HG03457 (cell line): Measurements from ENCODE around the gene CMTM7.
A peak's percentile ranks its signal among the peaks of the same experiment; 100 is the strongest.
"Not testable (repeated sequence)": the region's sequence is repeated elsewhere in the genome, so short reads cannot be mapped to it uniquely, and the experiment has no call there.

Experiments
- ATAC-seq: cut with Tn5 transposase; IDR thresholded peaks from one replicate; pipeline ENCODE4 v1.9.1; 2021; ENCODE audit warnings: moderate number of reproducible peaks; ENCODE audit not compliant: unreplicated experiment

Gene CMTM7

DNA sequence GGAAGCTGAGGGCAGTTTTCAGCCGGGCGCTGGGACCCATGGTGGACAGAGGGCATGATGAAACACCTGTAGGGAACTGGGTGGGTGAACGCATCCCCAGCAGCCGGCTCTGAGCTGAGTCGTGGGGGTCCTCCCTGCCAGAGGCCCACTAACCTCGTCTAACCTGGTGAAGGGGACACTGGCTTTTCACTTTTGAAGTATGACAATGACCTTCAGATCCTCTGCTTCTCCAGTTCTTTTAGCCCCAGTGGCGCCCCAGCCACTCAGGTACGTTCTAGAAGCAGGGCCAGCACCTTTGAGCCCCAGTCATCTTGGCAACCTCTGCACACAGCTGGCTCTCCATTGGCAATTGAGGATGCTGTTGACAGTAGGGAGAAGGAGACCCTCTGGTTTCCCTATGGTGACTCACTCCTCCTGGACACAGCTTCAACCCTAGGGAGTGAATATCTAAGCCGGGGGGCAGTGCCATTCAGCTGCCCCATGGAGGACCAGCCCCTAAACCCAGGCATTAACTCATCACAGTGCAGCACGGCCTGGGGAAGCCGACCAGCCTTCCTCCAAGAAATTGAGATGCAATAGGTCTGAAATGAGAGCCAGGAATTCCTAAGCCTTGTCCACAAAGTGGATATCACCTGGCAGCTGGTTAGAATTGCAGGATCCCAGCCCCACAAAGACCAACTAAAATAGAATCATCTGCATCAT, 64.9 kb downstream of the CMTM7 start:
- no peak for ATAC-seq

DNA sequence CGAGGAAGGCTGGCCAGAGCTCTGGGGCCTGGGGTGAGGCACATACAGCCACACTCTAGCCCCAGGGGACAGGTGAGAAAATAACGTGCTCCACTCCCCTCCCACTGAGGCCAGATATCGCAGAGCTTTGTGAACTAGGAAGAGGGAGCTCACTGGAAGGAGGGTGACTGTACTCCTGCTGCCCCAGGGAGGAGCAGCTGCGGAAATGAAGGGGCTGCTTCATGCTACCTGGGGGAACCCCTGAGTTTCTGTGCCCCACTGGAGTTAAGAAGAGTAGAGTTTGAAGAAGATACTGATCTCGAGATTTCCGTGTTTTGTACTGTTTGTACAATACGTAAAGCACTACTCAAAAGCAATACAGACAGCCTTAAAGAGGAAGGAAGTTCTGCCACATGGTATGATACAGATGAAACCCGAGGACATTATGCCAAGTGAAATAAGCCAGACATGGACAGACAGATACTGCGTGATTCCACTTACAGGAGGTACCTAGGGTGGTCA, 66.4 kb downstream of the CMTM7 start:
- no peak for ATAC-seq

DNA sequence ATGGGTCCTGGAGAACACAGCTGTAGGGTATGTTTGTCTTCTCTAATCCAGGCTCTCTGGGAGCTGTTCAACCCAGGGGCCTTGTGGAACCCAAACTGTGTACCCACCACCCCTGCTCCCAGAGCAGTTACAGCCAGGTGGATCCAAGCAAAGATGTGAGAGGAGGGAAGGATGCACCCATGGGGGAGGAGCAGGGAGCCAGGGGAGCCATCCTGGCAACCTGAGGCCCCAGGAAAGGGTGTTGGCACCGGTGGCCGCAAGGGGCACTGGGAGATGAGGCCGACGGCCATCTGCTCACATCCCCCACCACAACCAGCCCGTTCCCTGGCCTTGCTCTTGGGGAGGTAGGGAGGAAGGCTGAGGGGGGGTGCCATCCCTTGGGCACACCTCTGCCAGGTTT, 67.8 kb downstream of the CMTM7 start:
- no peak for ATAC-seq

DNA sequence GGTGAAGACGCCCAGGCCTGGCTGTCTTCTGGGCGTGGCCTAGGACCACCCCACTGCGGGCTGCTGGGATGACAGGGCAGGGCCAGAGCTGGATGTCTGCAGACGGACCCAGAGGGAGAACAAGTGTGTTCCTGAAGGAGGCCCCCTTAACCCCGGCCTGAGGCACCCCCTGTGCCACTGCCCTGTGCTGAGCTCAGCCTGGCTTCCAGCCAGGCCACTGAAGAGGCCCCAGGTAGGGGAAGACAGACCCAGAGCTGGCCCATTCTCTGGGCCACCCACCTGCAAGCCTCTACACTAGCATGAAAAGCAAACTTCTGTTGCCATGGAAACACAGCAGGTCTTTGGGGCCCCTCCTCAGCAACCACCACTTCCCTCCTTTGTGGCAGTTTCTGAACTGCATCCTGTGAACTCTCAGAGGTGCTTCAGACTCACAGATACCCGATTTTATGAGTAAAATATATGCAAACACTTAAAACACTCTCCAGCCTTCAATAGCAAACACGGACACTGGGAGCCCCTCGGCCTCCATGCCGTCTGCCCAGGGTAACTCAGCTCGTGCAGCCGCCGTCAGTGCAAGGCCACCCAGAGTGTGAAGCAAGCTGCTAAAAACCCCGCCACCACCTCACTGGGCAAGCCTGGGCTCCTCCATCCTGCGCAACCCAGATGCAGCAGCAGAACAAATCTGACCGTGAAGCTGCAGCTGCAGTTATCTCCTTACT, 68.5 kb downstream of the CMTM7 start:
- ATAC-seq = peak; percentile 84

DNA sequence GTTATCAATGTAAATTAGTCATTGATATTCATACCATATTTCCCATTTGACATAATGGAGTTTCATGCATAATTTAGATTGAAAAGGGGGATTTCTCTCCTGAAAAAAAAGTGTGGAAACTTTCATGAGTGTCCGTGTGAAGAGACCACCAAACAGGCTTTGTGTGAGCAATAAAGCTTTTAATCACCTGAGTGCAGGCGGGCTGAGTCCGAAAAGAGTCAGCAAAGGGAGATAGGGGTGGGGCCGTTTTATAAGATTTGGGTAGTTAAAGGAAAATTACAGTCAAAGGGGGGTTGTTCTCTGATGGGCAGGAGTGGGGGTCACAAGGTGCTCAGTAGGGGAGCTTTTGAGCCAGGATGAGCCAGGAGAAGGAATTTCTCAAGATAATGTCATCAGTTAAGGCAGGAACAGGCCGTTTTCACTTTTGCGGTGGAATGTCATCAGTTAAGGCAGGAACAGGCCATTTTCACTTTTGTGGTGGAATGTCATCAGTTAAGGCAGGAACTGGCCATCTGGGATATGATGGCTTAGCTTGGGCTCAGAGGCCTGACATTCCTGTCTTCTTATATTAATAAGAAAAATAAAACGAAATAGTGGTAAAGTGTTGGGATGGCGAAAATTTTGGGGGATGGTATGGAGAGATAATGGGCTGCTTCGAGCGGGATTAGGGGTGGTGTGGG, 69.3 kb downstream of the CMTM7 start:
- not testable (repeated sequence) for ATAC-seq

DNA sequence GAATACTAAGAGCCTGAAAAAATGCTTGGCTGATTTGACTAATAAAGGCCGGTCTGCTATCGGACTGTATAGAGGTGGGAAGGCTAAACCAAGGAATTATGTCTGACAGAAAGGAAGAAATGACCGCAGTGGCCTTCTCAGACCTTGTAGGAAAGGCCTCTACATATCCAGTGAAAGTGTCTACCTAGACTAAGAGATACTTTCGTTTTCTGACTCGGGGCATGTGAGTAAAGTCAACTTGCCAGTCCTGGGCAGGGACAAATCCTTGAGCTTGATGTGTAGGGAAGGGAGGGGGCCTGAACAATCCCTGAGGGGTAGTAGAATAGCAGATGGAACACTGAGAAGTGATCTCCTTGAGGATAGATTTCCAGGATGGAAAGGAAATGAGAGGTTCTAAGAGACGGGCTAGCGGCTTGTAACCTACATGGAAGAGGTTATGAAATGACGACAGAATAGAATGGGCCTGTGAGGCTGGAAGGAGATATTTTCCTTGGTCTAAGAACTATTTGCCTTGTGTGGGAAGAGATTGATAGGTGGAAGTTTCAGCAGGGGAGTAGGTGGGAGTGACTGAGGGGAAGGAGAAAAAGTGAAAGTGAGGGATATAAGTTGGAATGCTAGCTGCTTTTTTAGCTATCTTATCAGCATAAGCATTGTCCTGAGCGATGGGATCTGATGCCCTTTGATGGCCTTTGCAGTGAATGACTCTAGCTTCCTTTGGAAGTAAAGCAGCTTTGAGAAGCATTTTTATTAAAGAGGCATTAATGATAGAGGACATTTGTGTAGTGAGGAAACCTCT, 70.7 kb downstream of the CMTM7 start:
- not testable (repeated sequence) for ATAC-seq

DNA sequence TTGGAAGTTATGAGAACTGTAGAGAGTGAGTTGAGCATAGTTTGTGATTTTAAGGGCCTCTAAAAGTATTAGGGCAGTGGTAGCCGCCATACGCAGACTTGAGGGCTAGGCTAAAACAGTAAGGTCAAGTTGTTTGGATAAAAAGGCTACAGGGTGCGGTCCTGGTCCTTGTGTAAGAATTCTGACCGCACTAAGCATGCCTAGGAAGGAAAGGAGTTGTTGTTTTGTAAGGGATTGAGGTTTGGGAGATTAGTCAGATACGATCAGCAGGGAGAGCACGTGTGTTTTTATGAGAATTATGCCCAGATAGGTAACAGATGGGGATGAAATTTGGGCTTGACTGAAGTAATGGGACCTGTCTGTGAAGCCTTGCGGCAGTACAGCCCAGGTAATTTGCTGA, 71.8 kb downstream of the CMTM7 start:
- ATAC-seq = not testable (repeated sequence)

DNA sequence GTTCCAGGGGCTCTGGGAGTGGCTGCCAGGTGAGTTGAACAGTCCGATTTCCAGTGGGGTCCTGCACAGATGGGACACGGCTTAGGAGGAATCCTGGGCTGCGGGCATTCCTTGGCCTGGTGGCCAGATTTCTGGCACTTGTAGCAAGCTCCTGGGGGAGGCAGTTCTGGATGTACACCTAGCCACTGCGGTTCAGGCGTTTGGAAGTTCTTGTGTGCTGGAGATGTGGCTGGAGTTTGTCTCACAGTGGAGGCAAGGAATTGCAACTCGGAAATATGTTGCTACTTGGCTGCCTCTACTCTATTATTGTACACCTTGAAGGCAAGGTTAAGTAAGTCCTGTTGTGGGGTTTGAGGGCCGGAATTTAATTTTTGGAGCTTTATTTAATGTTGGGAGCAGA, 73.1 kb downstream of the CMTM7 start:
- not testable (repeated sequence) for ATAC-seq

DNA sequence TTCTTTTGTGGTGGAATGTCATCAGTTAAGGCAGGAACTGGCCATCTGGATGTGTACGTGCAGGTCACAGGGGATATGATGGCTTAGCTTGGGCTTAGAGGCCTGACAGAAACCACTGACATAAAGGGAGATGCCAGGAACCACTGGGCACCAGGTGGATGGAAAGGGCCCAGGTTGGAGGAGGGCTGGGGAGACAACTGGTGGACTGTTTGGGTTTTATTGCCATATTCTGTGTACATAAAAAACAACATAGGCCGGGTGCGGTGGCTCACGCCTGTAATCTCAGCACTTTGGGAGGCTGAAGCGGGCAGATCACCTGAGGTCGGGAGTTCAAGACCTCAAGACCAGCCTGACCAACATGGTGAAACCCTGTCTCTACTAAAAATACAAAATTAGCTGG, 75.2 kb downstream of the CMTM7 start:
- ATAC-seq = not testable (repeated sequence)

DNA sequence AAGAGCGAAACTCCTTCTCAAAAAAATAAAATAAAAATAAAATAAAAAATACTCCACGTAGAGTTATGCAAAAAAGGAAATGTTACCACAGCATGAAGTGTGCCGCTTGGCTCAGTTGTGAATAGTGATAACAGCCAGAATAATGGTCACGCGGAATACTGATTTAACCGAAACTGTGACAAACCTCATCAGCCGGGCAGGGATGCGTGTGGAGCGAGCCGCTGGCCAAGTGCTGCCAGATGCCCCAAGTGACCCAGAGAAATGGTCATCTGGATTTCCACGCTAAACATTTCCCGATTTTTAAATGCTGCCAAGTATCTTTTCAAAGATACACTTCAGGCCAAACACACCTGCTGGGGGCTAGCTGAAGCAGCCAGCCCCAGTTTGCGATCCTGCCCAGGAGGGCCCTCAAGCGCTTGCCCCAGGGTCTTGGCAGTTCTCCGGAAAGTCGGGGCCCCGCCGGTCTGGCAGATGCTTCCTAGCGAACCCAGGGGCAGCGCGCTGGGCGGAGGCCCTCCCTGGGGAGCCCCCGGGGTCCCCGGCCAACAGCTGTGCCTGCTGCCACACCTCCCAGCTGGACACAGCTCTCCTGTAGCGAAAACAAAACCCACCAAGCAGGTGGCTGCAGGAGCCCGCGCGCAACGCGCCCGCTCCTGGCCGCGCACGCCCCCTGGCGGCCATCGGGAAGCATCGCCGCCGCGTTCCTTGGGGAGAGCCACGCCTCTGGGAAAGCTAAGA, 75.8 kb downstream of the CMTM7 start:
- peak; percentile 53 for ATAC-seq

DNA sequence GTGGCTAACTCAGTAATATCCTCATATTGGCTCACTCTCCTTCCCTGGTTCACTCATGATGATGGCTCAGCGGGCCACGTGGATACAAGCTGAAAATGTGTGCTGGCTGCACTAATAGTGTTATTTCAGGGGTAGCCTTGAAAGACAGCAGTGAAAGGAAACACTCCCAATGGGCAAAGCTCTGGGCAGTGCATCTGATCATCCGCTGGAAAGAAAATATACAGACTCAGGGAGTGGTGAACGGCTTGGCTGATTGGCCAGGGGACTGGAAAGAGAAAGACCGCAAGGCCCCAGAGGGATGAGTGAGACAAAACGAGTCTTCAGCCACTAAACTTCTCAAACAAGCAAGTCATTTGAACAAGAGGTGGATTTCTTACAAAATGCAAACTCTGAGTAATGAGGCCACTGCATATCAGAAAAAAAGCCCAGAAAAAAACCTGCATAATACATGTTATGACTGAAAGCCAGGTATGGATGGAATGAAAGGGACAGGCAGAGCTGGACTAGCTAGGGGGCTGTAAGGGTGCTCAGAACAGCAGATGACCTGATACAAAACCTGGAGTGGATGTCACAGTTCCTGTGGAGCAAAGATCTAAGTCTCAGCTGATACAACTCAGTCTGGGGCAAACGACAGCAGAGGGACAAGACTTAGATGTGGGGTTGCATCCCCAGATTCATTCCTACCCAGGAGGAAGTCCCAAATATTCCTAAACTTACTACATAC, 77.7 kb downstream of the CMTM7 start:
- no peak for ATAC-seq

DNA sequence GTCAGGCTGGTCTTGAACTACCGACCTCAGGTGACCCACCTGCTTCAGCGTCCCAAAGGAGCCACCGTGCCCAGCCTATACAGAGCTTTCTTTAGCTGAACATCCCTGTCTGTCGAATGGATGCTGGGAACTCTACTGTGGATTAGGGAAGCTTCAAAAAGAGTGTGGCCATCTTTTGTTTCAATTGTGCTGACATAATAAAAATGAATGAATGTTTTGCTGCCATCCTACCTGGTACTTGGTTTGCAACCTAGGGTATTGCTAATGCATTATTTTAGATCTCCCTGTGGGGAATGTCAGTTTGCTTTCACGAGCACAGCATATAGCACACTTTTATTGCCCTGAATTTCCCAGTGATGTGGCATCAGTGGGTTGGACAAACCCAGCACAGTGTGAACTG, 78.7 kb downstream of the CMTM7 start:
- no peak for ATAC-seq

DNA sequence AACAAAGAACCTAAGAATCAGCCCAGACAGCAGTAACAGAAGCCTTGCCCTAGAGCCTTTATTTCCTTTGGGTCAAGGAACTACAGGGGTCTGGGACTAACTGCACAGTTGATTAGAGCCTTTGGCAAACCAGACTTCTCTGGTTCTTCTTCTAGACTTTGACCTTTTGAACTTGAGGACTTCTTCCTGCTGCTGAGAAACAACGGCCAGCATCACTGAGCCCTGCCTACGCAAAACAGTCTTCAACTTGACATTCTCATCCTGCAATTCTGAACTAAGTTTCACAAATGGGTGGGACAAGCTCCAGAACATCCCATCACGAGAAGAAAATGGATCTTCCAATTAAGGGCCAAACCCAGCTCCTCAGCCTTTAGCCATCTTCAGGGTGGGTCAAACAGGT, 79.6 kb downstream of the CMTM7 start:
- no peak for ATAC-seq

DNA sequence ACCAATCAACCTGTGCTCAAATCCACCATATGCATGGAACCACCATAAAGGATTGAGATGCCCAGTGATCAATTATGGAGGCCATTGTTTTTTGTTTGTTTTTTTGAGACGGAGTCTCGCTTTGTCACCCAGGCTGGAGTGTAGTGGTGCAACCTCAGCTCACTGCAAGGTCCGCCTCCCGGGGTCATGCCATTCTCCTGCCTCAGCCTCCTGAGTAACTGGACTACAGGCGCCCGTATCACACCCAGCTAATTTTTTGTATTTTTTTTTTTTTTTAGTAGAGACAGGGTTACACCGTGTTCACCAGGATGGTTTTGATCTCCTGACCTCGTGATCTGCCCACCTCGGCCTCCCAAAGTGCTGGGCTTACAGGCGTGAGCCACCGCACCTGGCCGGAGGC, 80.5 kb downstream of the CMTM7 start:
- not testable (repeated sequence) for ATAC-seq

DNA sequence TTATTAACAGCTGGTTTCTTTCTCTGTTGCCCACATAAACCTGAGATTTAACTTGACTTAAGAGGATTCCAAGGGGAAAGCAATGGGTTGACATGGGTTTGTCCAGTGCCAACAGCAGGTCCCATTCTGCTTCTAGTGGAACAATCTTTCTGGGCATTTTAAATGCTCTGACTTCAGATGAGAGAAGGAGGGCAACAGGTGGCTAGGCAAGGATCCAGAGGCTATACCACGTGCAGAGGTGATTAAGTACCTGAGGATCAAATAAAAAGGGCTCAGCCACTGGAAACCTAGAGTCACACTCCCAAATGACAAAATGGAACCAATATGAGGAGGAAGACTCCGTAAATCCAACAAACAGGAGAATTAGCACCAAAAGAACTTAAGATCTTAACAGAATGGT, 82.5 kb downstream of the CMTM7 start:
- no peak for ATAC-seq

DNA sequence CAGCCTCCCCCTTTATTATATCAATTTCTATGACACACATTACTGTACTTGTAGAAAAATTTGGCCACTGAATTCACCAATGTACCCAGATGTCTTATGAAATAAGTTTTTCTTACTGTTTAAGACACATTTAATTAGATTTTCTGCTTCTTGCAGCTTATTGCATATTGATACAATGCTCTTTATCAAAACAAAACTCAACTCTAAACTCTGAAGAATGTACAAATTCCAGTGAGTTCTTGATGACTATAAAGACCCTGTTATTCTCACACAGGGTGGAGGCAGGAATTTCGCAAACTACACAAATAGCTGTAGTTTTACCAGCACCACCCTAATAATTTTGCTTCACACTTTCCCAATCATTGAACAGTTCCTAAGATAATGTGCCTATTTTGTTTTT, 89.0 kb downstream of the CMTM7 start:
- ATAC-seq = no peak

DNA sequence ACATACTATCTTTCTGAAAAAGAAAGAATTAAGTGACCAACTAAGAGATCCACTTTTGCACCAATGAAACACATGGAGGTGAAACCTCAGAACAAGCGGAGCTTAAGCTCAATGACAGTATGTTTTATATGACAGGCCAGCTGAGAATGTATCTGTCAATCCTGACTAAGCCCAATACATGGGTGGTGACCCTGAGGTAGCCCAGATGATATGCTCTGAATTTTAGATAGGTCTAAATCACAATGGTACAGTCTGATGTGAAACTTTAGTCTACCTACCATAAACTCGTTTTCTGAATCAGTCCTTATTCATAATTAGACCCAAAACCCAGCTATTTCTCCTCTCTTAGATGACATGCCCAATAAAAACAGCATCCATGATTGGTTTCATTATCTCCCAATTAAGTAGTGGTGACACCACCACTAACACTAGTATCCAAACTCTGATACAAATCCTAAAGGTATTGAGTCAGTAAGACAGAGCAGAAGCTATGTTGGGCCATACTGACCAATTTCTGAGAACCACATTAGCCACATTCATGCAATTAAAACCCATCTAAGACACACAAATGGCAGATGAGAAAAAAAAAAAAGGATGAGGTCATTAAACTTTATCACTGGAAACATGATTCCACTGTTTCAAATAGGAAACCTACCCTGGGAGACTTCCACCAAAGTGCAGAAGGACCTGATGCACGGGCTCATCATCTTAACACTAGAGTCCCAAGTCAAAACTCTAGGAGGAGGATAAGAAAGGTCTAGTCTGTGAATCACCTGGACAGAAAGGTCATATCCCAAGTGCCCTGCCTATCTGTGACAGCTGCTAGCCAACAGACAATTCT, 90.4 kb downstream of the CMTM7 start:
- ATAC-seq = no peak

DNA sequence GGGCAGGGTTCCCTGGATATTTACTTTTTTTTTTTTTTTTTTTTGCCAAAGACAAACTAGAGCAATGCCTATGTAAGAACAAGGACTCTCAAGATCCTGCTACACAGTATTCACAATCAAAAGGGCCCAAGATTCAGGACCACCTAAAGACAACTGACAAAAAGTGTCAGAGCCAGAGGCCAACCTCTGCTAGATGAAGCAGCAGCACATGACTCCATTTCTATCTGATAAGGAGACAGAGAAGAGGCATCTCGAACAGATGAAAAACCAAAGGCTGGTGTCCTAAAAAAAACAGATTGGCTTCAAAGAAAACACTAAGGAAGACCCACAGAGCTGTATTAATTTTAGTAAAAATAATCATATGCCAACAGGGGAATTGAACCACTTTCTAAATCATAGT, 91.0 kb downstream of the CMTM7 start:
- ATAC-seq = no peak

DNA sequence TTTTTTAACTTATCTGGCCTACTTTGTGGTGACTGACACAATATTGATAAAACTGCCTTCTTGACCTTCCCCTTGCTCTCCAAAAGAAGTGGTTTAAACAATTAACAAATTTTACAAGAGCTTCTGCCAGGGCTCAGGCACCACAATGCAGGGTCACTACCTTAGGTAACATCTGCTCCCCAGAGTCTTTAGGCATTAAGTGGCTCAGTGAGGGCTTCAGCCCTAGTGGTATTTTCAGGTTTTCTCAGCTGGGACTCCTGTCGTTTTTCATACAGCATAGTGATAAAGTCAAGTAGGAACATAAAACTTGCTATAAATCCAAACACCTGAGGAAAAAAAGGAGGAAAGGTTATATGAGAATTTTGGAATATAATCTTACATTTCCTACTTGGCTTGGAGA, 92.1 kb downstream of the CMTM7 start:
- no peak for ATAC-seq
